KMS-11 (cell line): ENCODE measurements around the gene ZMYM4.

Experiments
- H2AFZ ChIP-seq: fragments of 200-600 bp; sonication (generic); 2 replicates; pipeline ENCODE4 v1.6.1; 2016; ENCODE audit warnings: antibody characterized with exemption, mixed run types, low read depth
- H3K27ac ChIP-seq: fragments of 200-600 bp; sonication (generic); 2 replicates; pipeline ENCODE4 v1.6.1; 2016; ENCODE audit warnings: mild to moderate bottlenecking, mixed run types
- H3K27me3 ChIP-seq: fragments of 200-600 bp; sonication (generic); 2 replicates; pipeline ENCODE4 v1.6.1; 2017; ENCODE audit warnings: mild to moderate bottlenecking, low read depth, mixed run types, moderate library complexity; ENCODE audit not compliant: insufficient read depth
- H3K36me3 ChIP-seq: fragments of 200-600 bp; sonication (generic); 2 replicates; pipeline ENCODE4 v1.6.1; 2017; ENCODE audit warnings: mild to moderate bottlenecking, mixed run types; ENCODE audit not compliant: insufficient read depth
- H3K4me1 ChIP-seq: fragments of 200-600 bp; sonication (generic); 2 replicates; pipeline ENCODE4 v1.6.1; 2016; ENCODE audit warnings: mild to moderate bottlenecking, low read depth, mixed run types; ENCODE audit not compliant: poor library complexity, severe bottlenecking
- H3K4me2 ChIP-seq: fragments of 200-600 bp; sonication (generic); 2 replicates; pipeline ENCODE4 v1.7.0; 2016; ENCODE audit warnings: mild to moderate bottlenecking, mixed run types
- H3K4me3 ChIP-seq: fragments of 200-600 bp; sonication (generic); IDR thresholded peaks from 2 replicates; pipeline ENCODE4 v1.6.1; 2017; ENCODE audit warnings: low read depth, low read length, mixed read lengths; ENCODE audit not compliant: insufficient read depth
- H3K79me2 ChIP-seq: fragments of 200-600 bp; sonication (generic); 2 replicates; pipeline ENCODE4 v1.6.1; 2016; ENCODE audit warnings: low read depth, mixed run types; ENCODE audit not compliant: insufficient read depth
- H3K9ac ChIP-seq: fragments of 200-600 bp; sonication (generic); 2 replicates; pipeline ENCODE4 v1.6.1; 2016; ENCODE audit warnings: mild to moderate bottlenecking, mixed run types
- H4K20me1 ChIP-seq: fragments of 200-600 bp; sonication (generic); 2 replicates; pipeline ENCODE4 v1.6.1; 2016; ENCODE audit warnings: mild to moderate bottlenecking, mixed run types; ENCODE audit not compliant: insufficient read depth
- CTCF ChIP-seq: fragments of 200-600 bp; sonication (generic); conservative IDR thresholded peaks from 2 replicates; pipeline ENCODE4 v1.6.1; 2017; ENCODE audit warnings: low read depth, mild to moderate bottlenecking, antibody characterized with exemption, low read length, moderate library complexity, mixed read lengths

Gene ZMYM4

DNA sequence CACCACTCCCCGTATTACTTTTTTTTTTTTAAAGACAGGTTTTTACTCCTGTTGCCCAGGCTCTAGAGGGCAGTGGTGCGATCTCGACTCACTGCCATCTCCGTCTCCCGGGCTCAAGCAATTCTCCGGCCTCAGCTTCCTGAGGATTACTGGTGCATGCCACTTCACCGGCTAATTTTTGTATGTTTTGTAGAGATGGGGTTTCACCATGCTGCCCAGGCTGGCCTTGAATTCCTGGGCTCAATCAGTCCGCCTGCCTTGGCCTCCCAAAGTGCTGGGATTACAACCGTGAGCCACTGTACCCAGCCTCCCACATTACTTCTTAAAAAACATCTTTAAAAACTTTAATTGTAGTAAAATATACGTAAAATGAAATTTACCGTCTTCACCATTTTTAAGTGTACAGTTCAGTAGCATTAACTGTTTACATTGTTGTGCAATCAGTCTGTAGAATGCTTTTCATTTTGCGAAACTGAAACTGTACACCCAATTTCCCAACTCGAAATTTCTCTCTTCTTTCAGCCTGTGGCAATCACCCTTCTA is 77.0 kb downstream of the ZMYM4 start:
- Histone ChIP-seq H4K20me1 (no peaks in the 10 kb centered on the region), H3K27me3 (no peaks in the 10 kb centered on the region), H2AFZ (no peak overlapping the region), H3K4me1 (peaks cover 26% of the 10 kb centered on the region), H3K27ac (peak overlapping the region; percentile 43; the same call in 1 of the 2 replicates), H3K4me3 (no peak overlapping the region), H3K9ac (peak overlapping the region; percentile 20; the same call in 1 of the 2 replicates), H3K36me3 (no peaks in the 10 kb centered on the region), H3K4me2 (peak overlapping the region; percentile 59), H3K79me2 (peaks cover 14% of the 10 kb centered on the region)
- 0 out of 2 replicates have a peak, but pooled peaks have one; percentile 21 for TF ChIP-seq CTCF

DNA sequence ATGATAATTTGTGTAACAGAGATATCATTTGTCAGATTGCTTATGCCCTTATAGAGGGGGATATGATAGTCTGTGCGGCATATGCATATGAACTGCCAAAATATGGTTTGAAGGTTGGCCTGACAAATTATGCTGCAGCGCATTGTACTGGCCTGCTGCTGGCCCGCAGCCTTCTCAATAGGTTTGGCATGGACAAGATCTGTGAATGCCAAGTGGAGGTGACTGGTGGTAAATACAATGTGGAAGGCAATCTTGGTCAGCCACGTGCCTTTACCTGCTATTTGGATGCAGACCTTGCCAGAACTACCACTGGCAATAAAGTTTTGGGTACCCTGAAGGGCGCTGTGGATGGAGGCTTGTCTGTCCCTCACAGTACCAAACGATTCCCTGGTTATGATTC is 82.4 kb downstream of the ZMYM4 start:
- Histone ChIP-seq H4K20me1 (no peaks in the 10 kb centered on the region), H3K36me3 (no peaks in the 10 kb centered on the region), H3K4me3 (no peak overlapping the region), H3K4me2 (no peak overlapping the region), H3K27me3 (no peaks in the 10 kb centered on the region), H3K9ac (no peak overlapping the region), H2AFZ (no peak overlapping the region), H3K79me2 (peaks cover 5% of the 10 kb centered on the region), H3K27ac (no peak overlapping the region), H3K4me1 (peaks cover 6% of the 10 kb centered on the region)
- TF ChIP-seq CTCF = no peak

- Histone ChIP-seq H3K79me2 (no peaks in the 10 kb centered on the region), H3K9ac (no peak overlapping the region), H3K4me1 (no peaks in the 10 kb centered on the region), H4K20me1 (no peaks in the 10 kb centered on the region), H3K36me3 (no peaks in the 10 kb centered on the region), H3K27me3 (no peaks in the 10 kb centered on the region), H3K27ac (no peak overlapping the region), H3K4me3 (no peak overlapping the region), H2AFZ (no peak overlapping the region), H3K4me2 (no peak overlapping the region)
- no peak for TF ChIP-seq CTCF
Measured at GRCh38 chr1:35359995-35360394, 91.5 kb downstream of the ZMYM4 start.

- no peak for TF ChIP-seq CTCF
- Histone ChIP-seq H3K9ac (no peak overlapping the region), H3K27ac (no peak overlapping the region), H3K79me2 (no peaks in the 10 kb centered on the region), H3K4me1 (no peaks in the 10 kb centered on the region), H4K20me1 (no peaks in the 10 kb centered on the region), H3K4me2 (no peak overlapping the region), H2AFZ (no peak overlapping the region), H3K27me3 (no peaks in the 10 kb centered on the region), H3K36me3 (no peaks in the 10 kb centered on the region), H3K4me3 (no peak overlapping the region)
Measured at GRCh38 chr1:35361638-35362037, 93.1 kb downstream of the ZMYM4 start.
